H1 (cell line): ENCODE results near the gene OXLD1. TPM values are rescaled to one million over a fixed set of nuclear protein-coding genes. Genes with fewer than 3 reads are reported as not detected.

Source experiments
- CTCF ChIA-PET: fragments of 300-600 bp; sonication (Branson Sonifier 250); formaldehyde crosslinking; loops from one replicate; lab custom pipeline; 2021; ENCODE audit not compliant: partially characterized antibody; lab: Charles Lee
- POLR2A ChIA-PET: fragments of 300-600 bp; sonication (Branson Sonifier 250); formaldehyde crosslinking; loops from one replicate; lab custom pipeline; 2021; ENCODE audit warnings: inconsistent platforms; ENCODE audit not compliant: partially characterized antibody; lab: Charles Lee
- DNase-seq, 2 experiments: peaks; one replicate each; pipeline versions ENCODE4 v3.0.0 to v3.0.0-alpha.2; 2010 to 2022; ENCODE audit warnings: low spot score in 2 of 2, low read depth in 1 of 2, mixed read lengths in 1 of 2
- FAIRE-seq: peaks from 2 replicates; lab custom pipeline; 2011; peaks lifted over from hg19 to GRCh38; lab: Jason Lieb, UNC
- H2AFZ ChIP-seq: 2 replicates; pipeline ENCODE4 v1.8.1; 2012; ENCODE audit warnings: low read length, inconsistent platforms
- H2AK5ac ChIP-seq: 2 replicates; pipeline ENCODE4 v1.6.1; 2013; ENCODE audit warnings: low read depth, low read length
- H2BK120ac ChIP-seq: replicated peaks from 2 replicates; pipeline ENCODE3; 2013; ENCODE audit warnings: low read depth, low read length, inconsistent platforms
- H2BK12ac ChIP-seq: 2 replicates; pipeline ENCODE4 v1.6.1; 2013; ENCODE audit warnings: low read depth, low read length
- H2BK15ac ChIP-seq: 2 replicates; pipeline ENCODE4 v1.6.1; 2013; ENCODE audit warnings: low read length
- H2BK20ac ChIP-seq: 2 replicates; pipeline ENCODE4 v1.6.1; 2013; ENCODE audit warnings: low read length
- H2BK5ac ChIP-seq: 2 replicates; pipeline ENCODE4 v1.6.1; 2013; ENCODE audit warnings: low read depth, low read length
- H3K14ac ChIP-seq: 2 replicates; pipeline ENCODE4 v1.6.1; 2013; ENCODE audit warnings: inconsistent platforms; ENCODE audit not compliant: insufficient read length
- H3K18ac ChIP-seq: 2 replicates; pipeline ENCODE4 v1.6.1; 2013; ENCODE audit warnings: low read length; ENCODE audit errors: extremely low read depth
- H3K23ac ChIP-seq: 2 replicates; pipeline ENCODE4 v1.6.1; 2013; ENCODE audit warnings: inconsistent platforms; ENCODE audit not compliant: insufficient read length
- H3K23me2 ChIP-seq: 2 replicates; pipeline ENCODE4 v1.6.1; 2013; ENCODE audit warnings: low read depth, low read length
- H3K27ac ChIP-seq: 2 replicates; pipeline ENCODE4 v1.6.1; 2011; ENCODE audit warnings: low read depth, low read length, inconsistent platforms
- H3K27me3 ChIP-seq, 4 experiments: replicated peaks in 1 of 4; 1 replicate in 1 of 4; 2 replicates in 3 of 4; pipeline versions ENCODE4 v1.6.1 to v1.8.1; 2011 to 2013; ENCODE audit warnings: low read length in 3 of 4, mild to moderate bottlenecking in 3 of 4, inconsistent platforms in 2 of 4, mixed read lengths in 2 of 4, moderate library complexity in 1 of 4; ENCODE audit not compliant: control insufficient read depth in 3 of 4, insufficient read depth in 3 of 4; ENCODE audit errors: extremely low read depth in 1 of 4
- H3K36me3 ChIP-seq, 4 experiments: 2 replicates each; pipeline versions ENCODE4 v1.6.1 to v1.8.1; 2011 to 2013; ENCODE audit warnings: mild to moderate bottlenecking in 4 of 4, low read length in 3 of 4, moderate library complexity in 2 of 4, control low read depth in 1 of 4, inconsistent platforms in 1 of 4; ENCODE audit not compliant: insufficient read depth in 4 of 4, control insufficient read depth in 2 of 4
- H3K4ac ChIP-seq: replicated peaks from 2 replicates; pipeline ENCODE3; 2013; ENCODE audit warnings: low read length, low read depth, mixed read lengths, inconsistent platforms; ENCODE audit not compliant: insufficient read length
- H3K4me1 ChIP-seq, 4 experiments: replicated peaks in 1 of 4; 1 replicate in 1 of 4; 2 replicates in 3 of 4; pipeline versions ENCODE4 v1.6.1 to v1.8.1; 2011 to 2013; ENCODE audit warnings: low read length in 3 of 4, inconsistent platforms in 2 of 4, mixed read lengths in 1 of 4; ENCODE audit not compliant: insufficient read depth in 4 of 4, control insufficient read depth in 3 of 4
- H3K4me2 ChIP-seq, 2 experiments: 2 replicates each; pipeline versions ENCODE4 v1.6.1 to v1.8.1; 2011 to 2013; ENCODE audit warnings: low read depth in 2 of 2, low read length in 2 of 2, control low read depth in 1 of 2, inconsistent platforms in 1 of 2, mild to moderate bottlenecking in 1 of 2; ENCODE audit not compliant: insufficient read depth in 1 of 2
- H3K4me3 ChIP-seq, 4 experiments: fragments of 200-600, 300-600 bp in 1 of 4; sonication (generic), shearing (Covaris generic), sonication (Bioruptor Twin) in 1 of 4; 2 replicates each; pipeline versions ENCODE4 v1.5.1 to v1.8.1; 2011 to 2016; ENCODE audit warnings: low read length in 4 of 4, low read depth in 3 of 4, control low read depth in 2 of 4, inconsistent platforms in 2 of 4, mild to moderate bottlenecking in 2 of 4, mixed read lengths in 1 of 4, moderate library complexity in 1 of 4; ENCODE audit not compliant: insufficient read depth in 2 of 4; ENCODE audit errors: extremely low read depth in 1 of 4
- H3K56ac ChIP-seq: replicated peaks from 2 replicates; pipeline ENCODE3; 2013; ENCODE audit warnings: low read depth, mild to moderate bottlenecking, mixed read lengths, low read length, inconsistent platforms; ENCODE audit not compliant: insufficient read length
- H3K79me1 ChIP-seq: 2 replicates; pipeline ENCODE4 v1.6.1; 2013; ENCODE audit warnings: low read depth, low read length, control low read depth
- H3K79me2 ChIP-seq, 2 experiments: 2 replicates each; pipeline versions ENCODE4 v1.6.1 to v1.8.1; 2012 to 2013; ENCODE audit warnings: low read length in 2 of 2, mild to moderate bottlenecking in 2 of 2, inconsistent platforms in 1 of 2; ENCODE audit not compliant: insufficient read depth in 2 of 2, control insufficient read depth in 1 of 2
- H3K9ac ChIP-seq, 4 experiments: replicated peaks in 1 of 4; 1 replicate in 1 of 4; 2 replicates in 3 of 4; pipeline versions ENCODE4 v1.6.1 to v1.8.1; 2011 to 2013; ENCODE audit warnings: low read depth in 3 of 4, low read length in 3 of 4, control low read depth in 2 of 4, mild to moderate bottlenecking in 2 of 4, moderate library complexity in 2 of 4, inconsistent platforms in 1 of 4; ENCODE audit errors: extremely low read depth in 1 of 4
- H3K9me3 ChIP-seq, 2 experiments: 2 replicates each; pipeline versions ENCODE4 v1.6.1 to v1.8.1; 2012 to 2013; ENCODE audit warnings: mild to moderate bottlenecking in 2 of 2, moderate library complexity in 2 of 2, control low read depth in 1 of 2, inconsistent platforms in 1 of 2, low read depth in 1 of 2, low read length in 1 of 2, mixed read lengths in 1 of 2; ENCODE audit not compliant: insufficient read depth in 2 of 2
- H4K20me1 ChIP-seq, 2 experiments: replicated peaks in 1 of 2; 2 replicates each; pipeline versions ENCODE3 to v1.8.1; 2011 to 2013; ENCODE audit warnings: inconsistent platforms in 2 of 2, low read length in 2 of 2, mild to moderate bottlenecking in 1 of 2; ENCODE audit not compliant: insufficient read depth in 2 of 2, control insufficient read depth in 1 of 2
- H4K5ac ChIP-seq: 2 replicates; pipeline ENCODE4 v1.6.1; 2013; ENCODE audit warnings: low read length, low read depth, mixed read lengths, inconsistent platforms; ENCODE audit not compliant: insufficient read length
- H4K8ac ChIP-seq: 2 replicates; pipeline ENCODE4 v1.8.0; 2013; ENCODE audit warnings: mild to moderate bottlenecking, moderate library complexity, low read length, inconsistent platforms; ENCODE audit not compliant: insufficient read depth; ENCODE audit errors: extremely low read depth
- H4K91ac ChIP-seq: replicated peaks from 2 replicates; pipeline ENCODE3; 2013; ENCODE audit warnings: low read length, mixed read lengths, inconsistent platforms; ENCODE audit not compliant: insufficient read length
- BACH1 ChIP-seq: IDR thresholded peaks from 2 replicates; pipeline ENCODE4 v1.6.1; 2012; ENCODE audit warnings: low read length, improper control_type of control experiment
- EP300 ChIP-seq, 2 experiments: IDR thresholded peaks; 1 replicate in 1 of 2; 2 replicates in 1 of 2; pipeline ENCODE4 v1.6.1; 2011 to 2012; ENCODE audit warnings: low read depth in 2 of 2, low read length in 2 of 2, mild to moderate bottlenecking in 2 of 2, borderline replicate concordance in 1 of 2, inconsistent platforms in 1 of 2, moderate library complexity in 1 of 2
- MAFK ChIP-seq: IDR thresholded peaks from 2 replicates; pipeline ENCODE4 v1.6.1; 2012; ENCODE audit warnings: low read depth, mild to moderate bottlenecking, improper control_type of control experiment, low read length
- NANOG ChIP-seq: IDR thresholded peaks from 2 replicates; pipeline ENCODE4 v1.6.1; 2011; ENCODE audit warnings: low read length, low read depth, mild to moderate bottlenecking, inconsistent platforms; ENCODE audit not compliant: insufficient read depth, poor library complexity, severe bottlenecking
- SP2 ChIP-seq: IDR thresholded peaks from 2 replicates; pipeline ENCODE4 v1.6.1; 2012; ENCODE audit warnings: mild to moderate bottlenecking, low read length, inconsistent platforms
- TCF12 ChIP-seq: IDR thresholded peaks from 2 replicates; pipeline ENCODE4 v1.6.1; 2011; ENCODE audit warnings: low read depth, mild to moderate bottlenecking, low read length
- YY1 ChIP-seq: IDR thresholded peaks from 2 replicates; pipeline ENCODE4 v1.6.1; 2011; ENCODE audit warnings: low read depth, mild to moderate bottlenecking, low read length
- ZNF274 ChIP-seq: IDR thresholded peaks from 2 replicates; pipeline ENCODE4 v1.7.0; 2012; ENCODE audit warnings: low read length, borderline replicate concordance; ENCODE audit errors: extremely low read depth
- WGBS, 2 experiments: shearing (Covaris generic) in 1 of 2; methylation state at CpG; one replicate each; pipeline versions ENCODE4 v1.1.6 to v1.1.7; 2013 to 2015; ENCODE audit warnings: low lambda C conversion rate in 2 of 2, mixed read lengths in 2 of 2, inconsistent platforms in 1 of 2, low coverage in 1 of 2, missing lambda C conversion rate in 1 of 2; ENCODE audit not compliant: insufficient replicate concordance in 2 of 2, insufficient coverage in 1 of 2, insufficient read length in 1 of 2; ENCODE audit errors: extremely low coverage in 1 of 2, missing lambda C conversion rate in 1 of 2; 5-methylcytosine and 5-hydroxymethylcytosine counted together
- polyA plus RNA-seq, 7 experiments: library from polyadenylated mRNA; depleted of rRNA in 3 of 7; stranded (reverse) in 5 of 7; unstranded in 2 of 7; fragments of >200 nt in 5 of 7; fragments of 200-250 nt in 2 of 7; gene quantifications; 1 replicate in 5 of 7; 2 replicates in 1 of 7; 4 replicates in 1 of 7; pipeline versions ENCODE4 v1.2.1 to v1.2.3, GENCODE V29; 2011 to 2013; ENCODE audit warnings: missing spikeins in 2 of 7, mixed read lengths in 2 of 7
- total RNA-seq: library from RNA; stranded (reverse); fragmentation: NEBNext Ultra II Directional; extraction: Animal tissue kit (Norgen Biotek cat#: 25700); gene quantifications from 2 replicates; pipeline ENCODE4 v1.2.1, GENCODE V29; 2021
- TF ChIP-seq, protein P1 (sequence below), 3 experiments: IDR thresholded peaks; 1 replicate in 2 of 3; 2 replicates in 1 of 3; pipeline versions ENCODE4 v1.5.1 to v1.6.1; 2011; ENCODE audit warnings: low read length in 3 of 3, mild to moderate bottlenecking in 3 of 3, inconsistent platforms in 2 of 3, low read depth in 1 of 3, moderate library complexity in 1 of 3; ENCODE audit not compliant: insufficient read depth in 1 of 3; ENCODE audit errors: control extremely low read depth in 1 of 3

The OXLD1 gene
- total and polyA plus RNA-seq, 2 of the 8 experiments (the other 6 are each of a cell fraction or from before 2014, with no cell fraction given) = 41.5 to 61.9 TPM

DNA sequence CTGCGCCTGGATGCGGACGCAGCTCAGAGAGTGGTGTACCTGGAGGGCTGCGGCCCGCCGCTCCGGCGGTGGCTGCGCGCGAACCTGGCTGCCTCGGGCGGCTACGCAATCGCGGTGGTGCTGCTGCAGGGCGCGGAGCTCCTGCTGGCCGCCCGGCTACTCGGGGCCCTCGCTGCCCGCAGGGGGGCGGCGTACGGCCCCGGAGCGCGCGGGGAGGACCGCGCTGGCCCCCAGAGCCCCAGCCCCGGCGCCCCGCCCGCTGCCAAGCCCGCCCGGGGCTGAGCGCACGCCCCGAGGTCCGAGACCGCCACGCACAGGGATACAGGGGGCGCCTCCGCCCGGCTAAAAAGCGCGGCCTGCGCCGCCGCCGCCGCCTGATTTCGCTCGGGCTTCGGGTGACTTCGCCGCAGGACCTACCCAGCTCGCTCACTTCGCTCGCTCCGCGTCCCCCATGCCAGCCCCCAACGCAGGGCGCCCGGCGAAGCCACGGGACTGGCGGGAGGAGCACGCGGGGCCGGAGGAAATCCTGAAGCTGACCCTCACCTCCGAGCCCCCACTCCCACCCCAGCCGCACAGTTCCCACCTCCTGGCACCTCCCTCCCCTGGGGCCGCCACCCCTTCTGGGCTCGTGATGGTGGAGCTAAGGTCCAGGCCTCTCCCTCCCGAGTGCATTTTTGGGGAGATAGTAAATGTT, 18.2 kb downstream of the OXLD1 start:
- POLR2A ChIA-PET = interaction anchor here (0.7 to 4.4 kb wide), 17 partner anchors 9 to 136 kb away, joined by 3 to 23 read pairs (median 5); partner anchors contain the start of genes ACTG1, ARL16, HGS and NPLOC4
- H4K20me1 ChIP-seq = peaks cover 0 to 2% of the 10 kb centered on the region in 2 experiments
- FAIRE-seq = no peak
- TF ChIP-seq SP2 (no peak), MAFK (no peak), TCF12 (no peak), ZNF274 (no peak), NANOG (no peak), YY1 (no peak), EP300 (IDR thresholded peaks at IDR 0.05; ENCODE audit: borderline replicate concordance in 1 of 2, low read depth in 2 of 2, low read length in 2 of 2) (no peak), BACH1 (no peak)
- TF ChIP-seq, protein P1, sequence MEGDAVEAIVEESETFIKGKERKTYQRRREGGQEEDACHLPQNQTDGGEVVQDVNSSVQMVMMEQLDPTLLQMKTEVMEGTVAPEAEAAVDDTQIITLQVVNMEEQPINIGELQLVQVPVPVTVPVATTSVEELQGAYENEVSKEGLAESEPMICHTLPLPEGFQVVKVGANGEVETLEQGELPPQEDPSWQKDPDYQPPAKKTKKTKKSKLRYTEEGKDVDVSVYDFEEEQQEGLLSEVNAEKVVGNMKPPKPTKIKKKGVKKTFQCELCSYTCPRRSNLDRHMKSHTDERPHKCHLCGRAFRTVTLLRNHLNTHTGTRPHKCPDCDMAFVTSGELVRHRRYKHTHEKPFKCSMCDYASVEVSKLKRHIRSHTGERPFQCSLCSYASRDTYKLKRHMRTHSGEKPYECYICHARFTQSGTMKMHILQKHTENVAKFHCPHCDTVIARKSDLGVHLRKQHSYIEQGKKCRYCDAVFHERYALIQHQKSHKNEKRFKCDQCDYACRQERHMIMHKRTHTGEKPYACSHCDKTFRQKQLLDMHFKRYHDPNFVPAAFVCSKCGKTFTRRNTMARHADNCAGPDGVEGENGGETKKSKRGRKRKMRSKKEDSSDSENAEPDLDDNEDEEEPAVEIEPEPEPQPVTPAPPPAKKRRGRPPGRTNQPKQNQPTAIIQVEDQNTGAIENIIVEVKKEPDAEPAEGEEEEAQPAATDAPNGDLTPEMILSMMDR (IDR thresholded peaks at IDR 0.05; ENCODE audit: control extremely low read depth in 1 of 3, insufficient read depth in 1 of 3, low read depth in 1 of 3, low read length in 3 of 3) = no peak

More for the DNA sequence above, 18.2 kb downstream of the OXLD1 start:
- H3K27ac ChIP-seq = no peak overlapping the region
- peak overlapping the region; percentile 59 to 76 for H3K4me2 ChIP-seq
- no peak overlapping the region for H2BK15ac ChIP-seq
- H2BK5ac ChIP-seq = no peak overlapping the region
- no peak overlapping the region for H3K56ac ChIP-seq
- H3K23ac ChIP-seq = no peak overlapping the region
- 56% methylated on average over 27 of the region's 78 CpGs; no CpG with 5 or more reads in 1 of the 2 experiments for WGBS, 2 experiments
- no peak overlapping the region for H3K4ac ChIP-seq
- peak in 1 of 2 experiments; percentile 79 for DNase-seq
- no peaks in the 10 kb centered on the region for H3K79me2 ChIP-seq
- peak overlapping the region; percentile 71; the same call in 1 of the 2 replicates for H3K18ac ChIP-seq
- no peak overlapping the region for H2AK5ac ChIP-seq
- H3K27me3 ChIP-seq = peaks cover 2 to 15% (median 9%) of the 10 kb centered on the region in 4 experiments; a peak in 5 of 7 replicates
- no peak overlapping the region for H2AFZ ChIP-seq
- no peaks in the 10 kb centered on the region for H3K9me3 ChIP-seq
- peak overlapping the region in 2 of 4 experiments; percentile 38 to 46; a peak in 5 of 8 replicates for H3K4me3 ChIP-seq
- no peak overlapping the region for H4K5ac ChIP-seq
- no peak overlapping the region for H2BK20ac ChIP-seq
- H2BK12ac ChIP-seq = 0 out of 2 replicates have a peak overlapping the region, but pooled peaks have one; percentile 20
- no peak overlapping the region for H2BK120ac ChIP-seq
- CTCF ChIA-PET = interaction anchor here (0.6 to 3.5 kb wide), 9 partner anchors 10 to 281 kb away, joined by 3 to 9 read pairs (median 3); no protein-coding TSS in a partner anchor
- peaks cover 0 to 3% (median 1%) of the 10 kb centered on the region in 4 experiments; a peak in 3 of 8 replicates for H3K36me3 ChIP-seq
- H3K79me1 ChIP-seq = peaks cover 7% of the 10 kb centered on the region
- peak overlapping the region; percentile 89 for H4K8ac ChIP-seq
- H3K9ac ChIP-seq = no peak overlapping the region; a peak in 1 of 7 replicates
- peak overlapping the region; percentile 69 for H4K91ac ChIP-seq
- H3K23me2 ChIP-seq = peaks cover 10% of the 10 kb centered on the region
- peaks cover 0 to 19% (median 3%) of the 10 kb centered on the region in 4 experiments; a peak in 6 of 7 replicates for H3K4me1 ChIP-seq
- no peak overlapping the region for H3K14ac ChIP-seq
